Endothelial cell of umbilical vein (primary cell): ENCODE measurements around the gene PTGDR2. TPM values are rescaled to one million over a fixed set of nuclear protein-coding genes. Genes with fewer than 3 reads are reported as not detected.

Source experiments
- Bru-seq: library from RNA; stranded (reverse); fragments of 400-500 nt; gene quantifications from one replicate; lab custom pipeline; 2021; lab: Mats Ljungman, UMichigan
- BruChase-seq, 2 experiments: library from RNA; stranded (reverse); fragments of 400-500 nt; gene quantifications; one replicate each; lab custom pipeline; 2021; lab: Mats Ljungman, UMichigan
- BruUV-seq: library from RNA; stranded (reverse); fragments of 400-500 nt; replicated peaks from 2 replicates; lab custom pipeline; 2021; lab: Mats Ljungman, UMichigan
- CTCF ChIA-PET: fragments of 300-600, 350-600 bp; sonication (Branson Sonifier 250); formaldehyde crosslinking; loops from one replicate; lab custom pipeline; 2021; ENCODE audit warnings: antibody characterized with exemption, inconsistent platforms; lab: Charles Lee
- POLR2A ChIA-PET: fragments of 300-600, 350-600 bp; sonication (Branson Sonifier 250); formaldehyde crosslinking; loops from one replicate; lab custom pipeline; 2021; ENCODE audit warnings: antibody characterized with exemption, inconsistent platforms; lab: Charles Lee
- DNase-seq: peaks from one replicate; pipeline ENCODE4 v3.0.0-alpha.2; 2011; ENCODE audit warnings: low read depth, low spot score
- FAIRE-seq: peaks from 2 replicates; lab custom pipeline; 2011; peaks lifted over from hg19 to GRCh38; lab: Jason Lieb, UNC
- H2AFZ ChIP-seq: 2 replicates; pipeline ENCODE4 v1.6.0; 2012; ENCODE audit warnings: low read depth, low read length, control low read depth, inconsistent platforms
- H3K27ac ChIP-seq: 2 replicates; pipeline ENCODE4 v1.5.1; 2011; ENCODE audit warnings: low read depth, mild to moderate bottlenecking, control low read depth, low read length, moderate library complexity; ENCODE audit not compliant: insufficient read depth
- H3K27me3 ChIP-seq, 2 experiments: 2 replicates each; pipeline versions ENCODE4 v1.6.0 to v1.6.1; 2011; ENCODE audit warnings: low read length in 2 of 2, mixed read lengths in 1 of 2; ENCODE audit not compliant: control insufficient read depth in 2 of 2, insufficient read depth in 2 of 2
- H3K36me3 ChIP-seq, 2 experiments: 2 replicates in 1 of 2; 3 replicates in 1 of 2; pipeline ENCODE4 v1.5.1; 2011; ENCODE audit warnings: low read length in 2 of 2, mild to moderate bottlenecking in 1 of 2, moderate library complexity in 1 of 2; ENCODE audit not compliant: control insufficient read depth in 2 of 2, insufficient read depth in 2 of 2; ENCODE audit errors: extremely low read depth in 1 of 2
- H3K4me1 ChIP-seq: 3 replicates; pipeline ENCODE4 v1.5.1; 2011; ENCODE audit warnings: mild to moderate bottlenecking, low read length; ENCODE audit not compliant: control insufficient read depth, insufficient read depth; ENCODE audit errors: extremely low read depth
- H3K4me2 ChIP-seq: 2 replicates; pipeline ENCODE4 v1.6.1; 2011; ENCODE audit warnings: low read length, control low read depth, mixed read lengths; ENCODE audit not compliant: insufficient read depth
- H3K4me3 ChIP-seq, 3 experiments: fragments of 200-600 bp in 1 of 3; sonication (generic), shearing (Covaris generic) in 1 of 3; replicated peaks in 1 of 3; 2 replicates each; pipeline ENCODE4 v1.5.1; 2011 to 2016; ENCODE audit warnings: control low read depth in 3 of 3, low read length in 3 of 3, mild to moderate bottlenecking in 2 of 3, inconsistent platforms in 1 of 3, low read depth in 1 of 3, moderate library complexity in 1 of 3; ENCODE audit not compliant: insufficient read depth in 1 of 3
- H3K79me2 ChIP-seq: 2 replicates; pipeline ENCODE4 v1.6.0; 2012; ENCODE audit warnings: low read length, inconsistent platforms; ENCODE audit not compliant: control insufficient read depth, insufficient read depth
- H3K9ac ChIP-seq: replicated peaks from 2 replicates; pipeline ENCODE3; 2011; ENCODE audit warnings: low read length, control low read depth; ENCODE audit not compliant: insufficient read depth; ENCODE audit errors: extremely low read depth
- H3K9me1 ChIP-seq: replicated peaks from 3 replicates; pipeline ENCODE4 v1.6.0; 2011; ENCODE audit warnings: mild to moderate bottlenecking, low read length; ENCODE audit not compliant: control insufficient read depth, insufficient read depth; ENCODE audit errors: extremely low read depth
- H3K9me3 ChIP-seq: replicated peaks from 2 replicates; pipeline ENCODE4 v1.5.1; 2012; ENCODE audit warnings: low read length, inconsistent platforms; ENCODE audit not compliant: control insufficient read depth, insufficient read depth
- H4K20me1 ChIP-seq: replicated peaks from 2 replicates; pipeline ENCODE3; 2011; ENCODE audit warnings: mild to moderate bottlenecking, low read length; ENCODE audit not compliant: control insufficient read depth, insufficient read depth; ENCODE audit errors: extremely low read depth
- CTCF ChIP-seq, 2 donors: IDR thresholded peaks; 1 replicate in 1 of 2; 2 replicates in 1 of 2; pipeline ENCODE4 v1.5.1; 2011; ENCODE audit warnings: low read length in 2 of 2, mild to moderate bottlenecking in 2 of 2, moderate library complexity in 2 of 2, control low read depth in 1 of 2, inconsistent platforms in 1 of 2, low read depth in 1 of 2; ENCODE audit not compliant: insufficient read depth in 1 of 2; ENCODE audit errors: extremely low read depth in 1 of 2
- EZH2 ChIP-seq: IDR thresholded peaks from 2 replicates; pipeline ENCODE4 v1.6.1; 2012; ENCODE audit warnings: borderline replicate concordance, low read depth, mild to moderate bottlenecking, moderate library complexity, low read length, inconsistent platforms; ENCODE audit not compliant: severe bottlenecking
- FOS ChIP-seq: IDR thresholded peaks from 2 replicates; pipeline ENCODE4 v1.6.1; 2011; ENCODE audit warnings: mild to moderate bottlenecking, low read length, moderate library complexity, borderline replicate concordance; ENCODE audit not compliant: insufficient read depth
- GATA2 ChIP-seq: IDR thresholded peaks from 2 replicates; pipeline ENCODE4 v1.7.0; 2011; ENCODE audit warnings: low read depth, mild to moderate bottlenecking, moderate library complexity, mixed read lengths, low read length; ENCODE audit not compliant: insufficient read length, insufficient read depth
- JUN ChIP-seq: IDR thresholded peaks from 2 replicates; pipeline ENCODE4 v1.6.1; 2011; ENCODE audit warnings: borderline replicate concordance, low read depth; ENCODE audit not compliant: insufficient read length, insufficient read depth
- MAX ChIP-seq: IDR thresholded peaks from 2 replicates; pipeline ENCODE4 v1.6.1; 2011; ENCODE audit not compliant: insufficient read depth, insufficient read length
- MYC ChIP-seq: IDR thresholded peaks from one replicate; pipeline ENCODE4 v1.6.1; 2011; ENCODE audit warnings: mild to moderate bottlenecking, low read depth, low read length
- POLR2A ChIP-seq: IDR thresholded peaks from 2 replicates; pipeline ENCODE4 v1.6.1; 2012; ENCODE audit warnings: low read depth, mild to moderate bottlenecking, control low read depth, low read length
- POLR2AphosphoS5 ChIP-seq: IDR thresholded peaks from 2 replicates; pipeline ENCODE4 v1.6.1; 2012; ENCODE audit warnings: low read depth, mild to moderate bottlenecking, control low read depth, low read length, moderate library complexity; ENCODE audit not compliant: insufficient read depth
- dilution Hi-C: fragments of 300-500 bp; cut with MboI; formaldehyde crosslinking; loops from one replicate; pipeline ENCODE4 v1.15.0; 2019; ENCODE audit warnings: low sequenced_read_pairs; ENCODE audit not compliant: extremely low pct_ligation_motif_present
- intact Hi-C: fragments of 100-400 bp; cut with micrococcal nuclease; formaldehyde crosslinking; loops from one replicate; pipeline ENCODE4 v1.10.0; 2022
- long read RNA-seq: library from polyadenylated mRNA; stranded (forward); transcript quantifications from one replicate; pipeline ENCODE4 v2.0.0, GENCODE V29; 2021
- polyA minus RNA-seq, 3 experiments: library from RNA; depleted of rRNA, polyadenylated mRNA; stranded (reverse); fragments of >200 nt; gene quantifications; 1 replicate in 1 of 3; 2 replicates in 2 of 3; pipeline ENCODE4 v1.2.3, GENCODE V29; 2011
- polyA plus RNA-seq, 4 experiments: library from polyadenylated mRNA; depleted of rRNA in 3 of 4; stranded (reverse) in 3 of 4; unstranded in 1 of 4; fragments of >200 nt; gene quantifications; 2 replicates each; pipeline versions ENCODE4 v1.2.1 to v1.2.3, GENCODE V29; 2011 to 2012; ENCODE audit warnings: missing spikeins in 1 of 4
- total RNA-seq: library from RNA; stranded (reverse); gene quantifications from 2 replicates; pipeline ENCODE4 v1.2.3, GENCODE V29; 2021

Gene PTGDR2
- total RNA-seq (0.15 TPM in 1 of 2 replicates, not detected in the other), polyA plus RNA-seq (not detected in 2 replicates), polyA minus RNA-seq (0.30 TPM in 1 of 2 replicates, not detected in the other), Bru-seq, nascent RNA (not detected), BruChase-seq, experiment 1, labeled RNA remaining after a 6-hour chase (not detected), BruChase-seq, experiment 2, labeled RNA remaining after a 2-hour chase (percentile 17 among the genes with signal in this experiment)
- polyA plus RNA-seq (2011; cell fraction: cytosol; rRNA removed): not detected in 2 replicates
- polyA plus RNA-seq (2011; cell fraction: nucleus; rRNA removed): 0.07 TPM in 2 replicates
- 0.07 TPM in 1 of 2 replicates, not detected in the other for polyA plus RNA-seq (2012)
- not detected for polyA minus RNA-seq (2011; cell fraction: cytosol; rRNA and poly(A)+ RNA removed)
- polyA minus RNA-seq (2011; cell fraction: nucleus; rRNA and poly(A)+ RNA removed): not detected in 2 replicates
- long read RNA-seq: 0 reads

- intact Hi-C loops: no loop called here
- no peak for FAIRE-seq
Observed at GRCh38 chr11:60855726-60856633, at the start of gene PTGDR2. PTGDR2 (minus strand) TSS chr11:60855950; CDS start chr11:60853722, 2,228 bp downstream.

GRCh38 chr11:60905047-60905446 lies 49.3 kb upstream of the PTGDR2 start:
- CTCF ChIA-PET: interaction anchor here (0.8 to 13.1 kb wide), 5 partner anchors 9 to 130 kb away, joined by 3 to 300 read pairs (median 4); partner anchors contain the start of gene TMEM109
- POLR2A ChIA-PET: no interaction called here
- peak overlapping the region; percentile 93 for H3K9ac ChIP-seq
- peak overlapping the region; percentile 86 for H3K27ac ChIP-seq
- H4K20me1 ChIP-seq: no peaks in the 10 kb centered on the region
- intact Hi-C loops (no loop called here), dilution Hi-C loops (no loop called here)
- no peaks in the 10 kb centered on the region for H3K9me1 ChIP-seq
- no peak overlapping the region for H2AFZ ChIP-seq
- H3K4me1 ChIP-seq: peaks cover 20% of the 10 kb centered on the region
- peaks cover 0 to 6% of the 10 kb centered on the region in 2 experiments for H3K27me3 ChIP-seq
- H3K9me3 ChIP-seq: no peaks in the 10 kb centered on the region
- FAIRE-seq (no peak), DNase-seq (no peak)
- peak overlapping the region in 2 of 3 experiments; percentile 77 to 84 for H3K4me3 ChIP-seq
- H3K36me3 ChIP-seq: peaks cover 15 to 28% of the 10 kb centered on the region in 2 experiments
- TF ChIP-seq JUN (no peak), POLR2A (no peak), MYC (no peak), POLR2AphosphoS5 (no peak), EZH2 (no peak), FOS (no peak), GATA2 (no peak), CTCF (IDR thresholded peaks at IDR 0.05; ENCODE audit: extremely low read depth in 1 of 2, insufficient read depth in 1 of 2, low read depth in 1 of 2, low read length in 2 of 2) (no peak), MAX (no peak)
- H3K4me2 ChIP-seq: peak overlapping the region; percentile 81
- TSS peak; percentile 40 for BruUV-seq
- H3K79me2 ChIP-seq: peaks cover 41% of the 10 kb centered on the region

More at GRCh38 chr11:60855726-60856633, at the start of gene PTGDR2:
- ChIA-PET POLR2A (no interaction called here), CTCF (interaction anchor here (1.0 to 3.2 kb wide), 7 partner anchors 12 to 93 kb away, joined by 3 to 22 read pairs (median 4); partner anchors contain the start of gene ZP1)
- no peaks in the 10 kb centered on the region for H3K36me3 ChIP-seq
- no peaks in the 10 kb centered on the region for H3K79me2 ChIP-seq
- no peak for TF ChIP-seq GATA2
- H3K9me3 ChIP-seq: no peaks in the 10 kb centered on the region
- no peak within 1 kb of the TSS for H2AFZ ChIP-seq
- no peaks in the 10 kb centered on the region for H4K20me1 ChIP-seq
- no TSS peak for BruUV-seq
- no peak for DNase-seq
- no peak within 1 kb of the TSS for H3K4me3 ChIP-seq
- H3K9me1 ChIP-seq: no peaks in the 10 kb centered on the region
- no peaks in the 10 kb centered on the region for H3K4me1 ChIP-seq
- H3K4me2 ChIP-seq: no peak within 1 kb of the TSS
- H3K9ac ChIP-seq: no peak within 1 kb of the TSS
- dilution Hi-C loops: no loop called here
- H3K27me3 ChIP-seq: no peaks in the 10 kb centered on the region
- H3K27ac ChIP-seq: no peak within 1 kb of the TSS
